GM19023 (cell line): Measurements from ENCODE around the gene GATA2.

Experiments used
- ATAC-seq: cut with Tn5 transposase; IDR thresholded peaks from one replicate; pipeline ENCODE4 v1.9.1; 2021; ENCODE audit warnings: mild to moderate bottlenecking, moderate library complexity; ENCODE audit not compliant: unreplicated experiment

Gene GATA2

DNA sequence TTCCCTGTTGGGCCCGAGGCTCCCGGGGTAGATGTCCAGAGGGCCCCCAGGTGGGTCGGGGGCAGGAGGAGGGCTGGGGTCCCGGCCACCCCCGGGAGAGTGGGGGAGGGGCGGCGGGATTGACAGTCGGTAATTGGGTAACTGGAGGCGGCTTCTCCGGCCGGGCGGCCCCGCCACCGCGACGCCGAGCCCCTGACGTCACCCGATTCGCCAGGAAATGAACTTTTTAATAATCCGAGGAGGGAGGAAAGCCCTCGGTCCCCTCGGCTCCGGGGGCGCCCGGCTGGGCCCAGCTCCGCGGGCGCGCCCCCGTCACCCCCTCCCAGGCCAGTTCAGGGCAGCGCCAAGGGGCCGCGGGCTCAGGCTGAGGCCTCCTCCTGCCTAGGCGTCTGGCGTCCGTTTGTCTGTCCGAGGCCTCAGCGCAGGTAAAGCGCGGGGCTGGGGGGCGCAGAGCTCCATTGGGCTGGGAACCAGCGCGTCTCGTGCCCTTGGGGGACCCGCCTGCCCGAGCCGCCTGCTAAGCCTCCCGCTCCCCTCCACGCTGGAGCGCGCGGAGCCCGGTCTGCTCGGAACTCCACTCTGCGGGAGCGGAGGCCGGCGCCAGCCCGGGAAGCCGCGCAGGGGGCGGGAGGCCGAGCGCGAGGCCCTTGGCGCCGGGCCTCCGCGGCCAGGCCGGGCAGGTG is 3.9 kb downstream of the GATA2 start:
- ATAC-seq: no peak

DNA sequence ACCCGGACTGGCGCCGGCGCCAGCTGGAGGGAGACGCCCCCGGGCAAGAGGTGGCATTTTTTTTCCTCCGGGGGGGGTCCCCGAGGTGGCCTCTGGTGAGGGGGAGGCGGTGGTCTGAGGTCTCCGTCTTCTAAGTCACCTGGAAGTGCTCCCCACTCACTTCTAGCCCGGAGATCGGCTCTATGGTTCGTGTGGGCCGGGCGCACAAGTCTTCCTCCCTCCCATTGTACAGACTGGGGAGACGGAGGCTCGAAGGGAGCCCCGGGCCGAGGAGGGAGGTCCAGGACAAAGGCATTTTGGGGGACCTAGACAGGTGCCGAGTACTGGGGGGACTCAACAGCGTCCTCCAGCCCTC is 4.4 kb downstream of the GATA2 start:
- no peak for ATAC-seq

GRCh38 chr3:128487813-128488635 is 5.0 kb downstream of the GATA2 start:
- ATAC-seq: no peak

GRCh38 chr3:128487538-128487812 is 5.5 kb downstream of the GATA2 start:
- no peak for ATAC-seq

DNA sequence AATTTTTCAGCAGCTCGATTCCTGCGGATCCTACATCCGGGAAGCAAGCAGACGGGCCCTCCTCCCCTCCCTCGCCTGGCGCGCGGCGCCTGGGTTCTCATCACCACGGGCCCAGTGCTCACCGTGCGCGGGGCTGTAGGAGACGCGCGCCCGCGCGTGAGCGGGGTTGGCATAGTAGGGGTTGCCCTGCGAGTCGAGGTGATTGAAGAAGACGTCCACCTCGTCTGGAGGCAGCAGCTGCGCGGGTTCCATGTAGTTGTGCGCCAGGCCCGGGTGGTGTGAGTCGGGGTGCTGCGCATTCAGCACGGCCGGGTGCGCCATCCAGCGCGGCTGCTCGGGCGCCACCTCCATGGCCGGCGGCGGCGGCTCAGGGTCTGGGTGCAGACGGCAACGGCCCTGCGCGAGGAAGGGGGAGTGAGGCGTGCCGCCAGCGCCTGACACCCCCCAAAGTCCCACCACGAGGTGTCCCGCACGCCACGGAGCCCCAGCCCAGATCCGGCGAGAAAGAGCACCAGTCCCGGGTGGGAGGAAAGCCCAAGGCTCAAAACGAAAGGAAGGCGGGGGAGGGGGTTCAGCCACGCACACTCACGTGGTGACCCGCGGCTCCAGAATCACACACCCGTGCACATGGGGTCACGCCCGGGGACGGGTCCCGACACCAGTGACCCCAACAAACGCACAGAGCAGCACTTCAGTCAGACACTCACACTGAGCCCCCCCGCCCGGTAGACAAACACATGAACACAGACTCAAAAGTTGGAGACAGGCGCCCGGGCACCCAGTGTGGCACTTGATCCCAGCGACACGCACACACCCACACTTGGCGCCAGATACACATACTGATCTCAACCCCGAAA is 6.1 kb downstream of the GATA2 start:
- ATAC-seq: no peak

GRCh38 chr3:128486205-128486628 is 6.8 kb downstream of the GATA2 start:
- no peak for ATAC-seq

DNA sequence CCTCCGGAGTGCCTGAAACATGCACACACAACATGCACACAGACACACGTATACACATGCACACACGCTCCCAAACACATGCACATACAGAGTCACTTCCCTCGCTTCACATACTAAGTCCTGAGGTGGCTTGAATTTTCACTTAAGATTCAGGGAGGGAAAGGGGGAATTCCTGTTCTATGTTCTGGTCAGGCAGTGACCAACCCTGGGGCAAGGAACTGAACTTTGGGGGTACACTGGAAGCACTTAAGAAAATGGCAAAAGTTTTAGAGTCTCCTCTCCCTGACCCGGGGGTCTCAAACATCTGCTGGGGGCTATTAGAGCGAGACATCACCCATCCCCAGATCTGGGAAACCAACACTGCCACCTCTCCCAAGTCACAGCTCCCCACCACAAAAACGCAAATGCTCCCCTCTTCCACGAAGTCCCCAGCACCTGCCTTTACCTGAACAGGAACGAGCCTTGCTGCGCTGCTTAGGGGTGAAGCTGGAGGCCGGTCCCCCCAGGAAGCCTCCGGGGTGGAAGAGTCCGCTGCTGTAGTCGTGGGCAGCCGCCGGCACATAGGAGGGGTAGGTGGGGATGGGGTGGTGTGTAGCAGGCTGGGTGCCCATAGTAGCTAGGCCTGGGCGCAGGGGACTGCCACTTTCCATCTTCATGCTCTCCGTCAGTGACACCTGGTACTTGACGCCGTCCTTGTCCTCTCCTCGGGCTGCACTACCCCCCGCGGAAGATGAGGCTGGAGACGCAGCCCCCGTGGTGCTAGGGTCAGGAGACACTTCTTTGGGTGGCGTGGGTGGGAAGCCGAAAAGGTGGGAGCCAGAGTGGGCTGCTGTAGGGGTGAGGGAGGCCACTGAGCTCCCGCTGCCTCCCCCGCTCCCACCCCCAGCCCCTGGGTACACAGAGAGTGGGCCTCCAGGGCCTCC is 7.5 kb downstream of the GATA2 start:
- ATAC-seq: no peak

DNA sequence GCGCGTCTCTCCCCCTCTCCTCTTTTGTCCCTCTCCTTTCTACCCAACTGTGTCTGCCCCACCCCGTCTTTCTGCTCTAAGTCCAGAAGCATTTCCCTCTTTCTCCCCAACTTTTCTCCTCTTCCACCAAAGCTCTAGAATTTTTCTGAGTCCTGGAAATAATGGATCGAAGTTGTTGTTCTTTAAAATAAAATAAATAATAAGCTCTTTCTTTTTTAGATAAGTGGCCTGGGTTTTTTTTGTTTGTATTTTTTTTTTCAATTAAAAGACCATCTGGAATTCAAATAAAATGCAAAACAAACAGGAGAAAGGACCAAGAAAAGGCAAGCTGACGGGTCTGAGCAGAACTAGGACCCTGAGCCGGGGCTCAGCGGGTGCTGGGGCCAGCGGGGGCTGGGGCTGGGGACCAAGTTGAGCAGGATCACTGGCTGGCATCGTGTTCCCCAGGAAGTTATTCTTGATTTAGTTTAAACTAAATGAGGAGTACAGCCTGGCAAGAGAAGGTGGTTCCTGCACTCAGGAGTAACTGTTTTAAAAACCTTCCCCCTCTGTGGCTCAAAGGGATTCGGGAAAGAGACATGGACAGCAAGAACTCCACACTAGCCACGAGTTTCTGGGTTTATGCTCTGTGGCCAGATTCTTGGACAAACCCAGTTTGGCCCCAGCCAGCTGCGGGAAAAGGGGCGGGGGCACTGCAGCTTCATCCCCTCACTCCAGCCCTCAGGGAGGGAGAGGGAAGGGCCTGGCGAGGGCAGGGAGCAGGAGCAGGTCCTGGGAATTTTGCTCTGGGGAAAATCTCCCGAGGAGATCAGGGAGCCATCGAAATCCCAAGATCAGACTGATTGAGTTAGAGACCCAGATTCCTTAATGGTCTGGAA is 8.4 kb downstream of the GATA2 start:
- ATAC-seq: no peak

- ATAC-seq: no peak
Measured at GRCh38 chr3:128483657-128484403, 9.2 kb downstream of the GATA2 start.

GRCh38 chr3:128482666-128483656 is 10.0 kb downstream of the GATA2 start:
- no peak for ATAC-seq

GRCh38 chr3:128482175-128482574 is 10.8 kb downstream of the GATA2 start:
- no peak for ATAC-seq

- ATAC-seq: no peak
Measured at GRCh38 chr3:128481438-128481942, 11.5 kb downstream of the GATA2 start.

- no peak for ATAC-seq
Measured at GRCh38 chr3:128480717-128481437, 12.1 kb downstream of the GATA2 start.

- ATAC-seq: no peak
Measured at GRCh38 chr3:128480278-128480677, 12.7 kb downstream of the GATA2 start.

DNA sequence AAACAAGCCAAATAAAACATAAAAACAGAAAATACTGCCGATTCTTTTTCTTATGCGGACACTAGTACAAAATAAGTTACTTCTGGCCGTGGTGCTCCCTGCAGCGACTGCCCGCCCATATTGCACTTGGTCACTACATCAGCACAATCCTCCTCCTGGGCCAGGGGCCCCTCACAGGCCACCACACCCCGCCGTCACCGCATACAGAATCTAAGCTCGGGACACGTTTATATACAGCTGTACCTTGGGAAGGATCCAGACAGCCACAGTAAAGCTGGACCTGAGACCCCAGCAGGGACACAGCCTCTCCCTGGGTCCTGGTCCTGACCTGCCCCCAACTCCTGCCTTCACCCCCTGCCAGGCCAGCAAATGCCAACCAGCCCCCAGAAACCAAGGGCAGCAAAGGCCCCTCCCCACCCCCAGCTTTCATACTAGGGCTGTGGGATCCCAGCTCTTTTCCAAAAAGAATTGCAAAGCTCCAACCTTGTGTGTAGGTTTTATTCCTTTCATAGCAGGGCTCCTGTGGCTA is 13.4 kb downstream of the GATA2 start:
- no peak for ATAC-seq

- no peak for ATAC-seq
Measured at GRCh38 chr3:128478576-128479506, 14.2 kb downstream of the GATA2 start.
